Breast epithelium (tissue), 3 donors: ENCODE results near the gene SORBS2.

Experiments
- POLR2A ChIP-seq: fragments of 450-650 bp; IDR thresholded peaks from one replicate; pipeline ENCODE4 v1.6.1; 2016; ENCODE audit warnings: antibody characterized with exemption, mild to moderate bottlenecking, moderate library complexity
- POLR2AphosphoS5 ChIP-seq, 3 donors: sonication (generic); formaldehyde crosslinking; IDR thresholded peaks; one replicate each; pipeline ENCODE4 v1.6.1; 2017; ENCODE audit warnings: antibody characterized with exemption in 3 of 3
- TF ChIP-seq, protein P1 (sequence below), 3 donors: fragments of 450-650 bp; IDR thresholded peaks; one replicate each; pipeline ENCODE4 v1.5.1; 2016 to 2017; ENCODE audit warnings: antibody characterized with exemption in 3 of 3, mild to moderate bottlenecking in 3 of 3, moderate library complexity in 3 of 3

GRCh38 chr4:185803022-185803421 is 9.0 kb downstream of the SORBS2 start:
- TF ChIP-seq, protein P1, sequence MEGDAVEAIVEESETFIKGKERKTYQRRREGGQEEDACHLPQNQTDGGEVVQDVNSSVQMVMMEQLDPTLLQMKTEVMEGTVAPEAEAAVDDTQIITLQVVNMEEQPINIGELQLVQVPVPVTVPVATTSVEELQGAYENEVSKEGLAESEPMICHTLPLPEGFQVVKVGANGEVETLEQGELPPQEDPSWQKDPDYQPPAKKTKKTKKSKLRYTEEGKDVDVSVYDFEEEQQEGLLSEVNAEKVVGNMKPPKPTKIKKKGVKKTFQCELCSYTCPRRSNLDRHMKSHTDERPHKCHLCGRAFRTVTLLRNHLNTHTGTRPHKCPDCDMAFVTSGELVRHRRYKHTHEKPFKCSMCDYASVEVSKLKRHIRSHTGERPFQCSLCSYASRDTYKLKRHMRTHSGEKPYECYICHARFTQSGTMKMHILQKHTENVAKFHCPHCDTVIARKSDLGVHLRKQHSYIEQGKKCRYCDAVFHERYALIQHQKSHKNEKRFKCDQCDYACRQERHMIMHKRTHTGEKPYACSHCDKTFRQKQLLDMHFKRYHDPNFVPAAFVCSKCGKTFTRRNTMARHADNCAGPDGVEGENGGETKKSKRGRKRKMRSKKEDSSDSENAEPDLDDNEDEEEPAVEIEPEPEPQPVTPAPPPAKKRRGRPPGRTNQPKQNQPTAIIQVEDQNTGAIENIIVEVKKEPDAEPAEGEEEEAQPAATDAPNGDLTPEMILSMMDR (IDR thresholded peaks at IDR 0.05) = no peak
- TF ChIP-seq POLR2A (no peak), POLR2AphosphoS5 (IDR thresholded peaks at IDR 0.05) (no peak)
